ENCODE measurements around the gene RFX8. TPM values are rescaled to one million over a fixed set of nuclear protein-coding genes. Genes with fewer than 3 reads are reported as not detected.

The RFX8 gene
- total RNA-seq, 1 experiment from 2014 or later: not detected

DNA sequence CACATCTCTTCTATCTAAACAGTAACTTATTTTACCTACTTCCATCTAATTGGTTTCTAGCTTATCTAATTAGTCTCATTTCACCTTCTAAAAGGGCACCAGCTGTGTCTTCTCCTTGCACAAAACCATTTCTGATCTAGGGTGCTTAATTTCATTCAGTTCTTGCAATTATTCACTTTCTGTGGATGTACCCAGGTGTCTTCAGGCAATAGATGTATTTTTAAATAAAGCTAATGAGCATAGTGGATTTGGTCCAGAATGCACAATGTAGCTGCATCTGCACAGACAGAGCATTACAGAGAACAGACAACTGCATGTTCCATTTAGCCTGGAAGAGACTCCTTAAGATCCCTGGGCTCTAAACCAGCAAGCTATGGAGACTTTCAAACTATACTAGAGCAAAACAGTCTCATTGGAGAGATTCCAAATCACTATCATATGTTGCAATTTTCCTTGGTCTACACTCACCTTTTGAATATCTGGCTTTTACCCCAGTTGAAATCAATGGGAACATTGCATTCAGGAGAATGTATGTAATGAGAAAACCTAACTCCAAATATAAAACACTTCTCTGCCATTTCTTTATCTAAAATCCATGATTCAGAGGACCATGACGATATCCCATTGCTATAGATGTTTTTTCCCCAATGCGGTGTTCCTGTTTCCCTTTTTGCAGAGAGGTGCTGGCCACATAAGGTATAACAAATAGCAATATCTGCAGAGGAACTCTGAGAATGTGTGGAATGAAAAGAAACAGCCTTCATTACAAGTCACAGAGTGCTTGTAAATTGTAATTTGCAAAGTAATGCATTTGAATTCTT is 3.5 kb upstream of the RFX8 start:
- Mint-ChIP-seq H3K4me1 (ENCODE audit: low read depth, unreplicated experiment) (no peaks in the 10 kb centered on the region), H3K4me3 (ENCODE audit: low read depth, unreplicated experiment) (no peak overlapping the region), H3K36me3 (ENCODE audit: insufficient read depth, unreplicated experiment) (no peaks in the 10 kb centered on the region), H3K9me3 (ENCODE audit: low read depth, unreplicated experiment) (no peaks in the 10 kb centered on the region), H3K27ac (ENCODE audit: unreplicated experiment) (no peak overlapping the region), H3K27me3 (ENCODE audit: unreplicated experiment) (no peaks in the 10 kb centered on the region)
- intact Hi-C loops (cut with micrococcal nuclease; ENCODE audit: unreplicated experiment): no loop called here
- no peak for DNase-seq
- CTCF ChIA-PET: no interaction called here
- no TSS peak for BruUV-seq (replicated peaks)
- TF ChIP-seq CTCF (IDR thresholded peaks at IDR 0.05; ENCODE audit: unreplicated experiment): no peak

GRCh38 chr2:101477556-101477955 is 2.6 kb upstream of the RFX8 start:
- no peak overlapping the region for H3K27ac Mint-ChIP-seq (ENCODE audit: unreplicated experiment)
- BruUV-seq (replicated peaks): no TSS peak
- no peak for DNase-seq
- no peaks in the 10 kb centered on the region for H3K36me3 Mint-ChIP-seq (ENCODE audit: insufficient read depth, unreplicated experiment)
- no peak overlapping the region for H3K4me3 Mint-ChIP-seq (ENCODE audit: low read depth, unreplicated experiment)
- intact Hi-C loops (cut with micrococcal nuclease; ENCODE audit: unreplicated experiment): no loop called here
- H3K27me3 Mint-ChIP-seq (ENCODE audit: unreplicated experiment): no peaks in the 10 kb centered on the region
- TF ChIP-seq CTCF (IDR thresholded peaks at IDR 0.05; ENCODE audit: unreplicated experiment): no peak
- H3K4me1 Mint-ChIP-seq (ENCODE audit: low read depth, unreplicated experiment): no peaks in the 10 kb centered on the region
- no peaks in the 10 kb centered on the region for H3K9me3 Mint-ChIP-seq (ENCODE audit: low read depth, unreplicated experiment)
- CTCF ChIA-PET: no interaction called here

GRCh38 chr2:101476605-101477208 is 1.8 kb upstream of the RFX8 start:
- CTCF ChIA-PET: no interaction called here
- no peak for TF ChIP-seq CTCF (IDR thresholded peaks at IDR 0.05; ENCODE audit: unreplicated experiment)
- intact Hi-C loops (cut with micrococcal nuclease; ENCODE audit: unreplicated experiment): no loop called here
- Mint-ChIP-seq H3K9me3 (ENCODE audit: low read depth, unreplicated experiment) (no peaks in the 10 kb centered on the region), H3K4me3 (ENCODE audit: low read depth, unreplicated experiment) (no peak overlapping the region), H3K27me3 (ENCODE audit: unreplicated experiment) (no peaks in the 10 kb centered on the region), H3K27ac (ENCODE audit: unreplicated experiment) (no peak overlapping the region), H3K36me3 (ENCODE audit: insufficient read depth, unreplicated experiment) (no peaks in the 10 kb centered on the region), H3K4me1 (ENCODE audit: low read depth, unreplicated experiment) (no peaks in the 10 kb centered on the region)
- no peak for DNase-seq
- BruUV-seq (replicated peaks): no TSS peak

DNA sequence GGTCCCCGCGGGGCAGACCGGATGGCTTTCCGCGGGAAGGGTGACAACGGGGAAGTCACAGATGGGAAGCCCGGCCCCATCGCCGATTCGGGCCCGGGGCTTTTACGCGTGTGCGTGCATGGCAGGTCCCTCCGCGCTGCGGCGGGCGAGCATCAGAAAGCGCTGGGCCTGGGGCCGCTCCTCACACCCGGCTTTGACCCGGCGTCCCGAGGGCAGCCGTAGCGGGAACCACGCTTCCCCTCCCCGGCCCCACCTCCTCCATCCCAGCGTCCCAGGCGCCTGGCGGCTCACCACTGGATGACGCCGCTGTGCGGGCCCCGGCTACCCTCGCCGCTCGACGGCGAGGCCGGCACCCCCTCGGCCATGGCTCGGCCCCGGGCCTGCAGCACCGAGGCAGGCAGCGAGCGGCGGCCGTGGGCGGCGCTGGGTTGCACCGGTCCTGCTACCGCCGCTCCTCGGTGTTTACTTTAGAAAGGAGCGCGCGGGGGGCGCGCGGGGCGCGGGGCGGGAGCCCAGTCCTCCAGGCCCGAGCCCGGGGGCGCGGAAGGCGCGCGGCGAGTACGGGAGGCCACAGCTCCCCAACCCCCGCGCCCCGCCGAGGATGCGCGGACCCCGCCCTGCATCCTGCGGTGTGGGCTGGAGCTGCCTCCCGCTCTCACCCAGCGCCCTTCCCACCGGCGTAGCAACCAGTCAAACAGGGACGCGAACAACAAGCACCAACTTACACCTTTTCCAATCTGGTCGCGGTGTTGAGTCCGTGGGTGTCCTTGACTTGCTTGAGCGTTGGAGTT is 806 bp downstream of the RFX8 start:
- Mint-ChIP-seq H3K4me1 (ENCODE audit: low read depth, unreplicated experiment) (no peaks in the 10 kb centered on the region), H3K27me3 (ENCODE audit: unreplicated experiment) (no peaks in the 10 kb centered on the region), H3K9me3 (ENCODE audit: low read depth, unreplicated experiment) (no peaks in the 10 kb centered on the region), H3K4me3 (ENCODE audit: low read depth, unreplicated experiment) (peak overlapping the region; percentile 58), H3K36me3 (ENCODE audit: insufficient read depth, unreplicated experiment) (no peaks in the 10 kb centered on the region), H3K27ac (ENCODE audit: unreplicated experiment) (no peak overlapping the region)
- intact Hi-C loops (cut with micrococcal nuclease; ENCODE audit: unreplicated experiment): no loop called here
- BruUV-seq (replicated peaks): no TSS peak
- CTCF ChIA-PET: interaction anchor here (0.6 kb wide), 1 partner anchor 42 kb away, joined by 5 read pairs; no protein-coding TSS in a partner anchor
- TF ChIP-seq CTCF (IDR thresholded peaks at IDR 0.05; ENCODE audit: unreplicated experiment): no peak
- DNase-seq: peak; percentile 41
